ENCODE results near the gene MYEOV.

DNA sequence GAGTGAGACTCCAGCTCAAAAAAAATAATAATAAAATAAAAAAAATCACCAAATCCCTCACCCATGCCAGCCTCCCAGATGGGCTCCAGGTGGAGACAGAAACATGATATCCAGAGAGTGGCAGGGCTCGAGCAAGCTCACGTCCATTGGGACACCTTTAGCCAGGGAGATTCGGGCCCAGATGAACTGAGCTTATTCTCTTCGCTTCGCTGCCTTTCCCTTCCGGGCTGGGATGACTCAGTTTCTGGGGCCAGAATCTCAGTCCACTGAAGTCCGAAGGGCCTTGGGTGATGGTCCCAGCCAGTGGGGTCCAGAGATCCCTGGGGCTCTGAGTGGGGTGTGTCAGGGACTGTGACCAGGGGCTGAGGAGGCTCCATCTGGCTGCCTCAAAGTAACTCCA, 23.0 kb upstream of the MYEOV start:
- TF ChIP-seq, protein P1, sequence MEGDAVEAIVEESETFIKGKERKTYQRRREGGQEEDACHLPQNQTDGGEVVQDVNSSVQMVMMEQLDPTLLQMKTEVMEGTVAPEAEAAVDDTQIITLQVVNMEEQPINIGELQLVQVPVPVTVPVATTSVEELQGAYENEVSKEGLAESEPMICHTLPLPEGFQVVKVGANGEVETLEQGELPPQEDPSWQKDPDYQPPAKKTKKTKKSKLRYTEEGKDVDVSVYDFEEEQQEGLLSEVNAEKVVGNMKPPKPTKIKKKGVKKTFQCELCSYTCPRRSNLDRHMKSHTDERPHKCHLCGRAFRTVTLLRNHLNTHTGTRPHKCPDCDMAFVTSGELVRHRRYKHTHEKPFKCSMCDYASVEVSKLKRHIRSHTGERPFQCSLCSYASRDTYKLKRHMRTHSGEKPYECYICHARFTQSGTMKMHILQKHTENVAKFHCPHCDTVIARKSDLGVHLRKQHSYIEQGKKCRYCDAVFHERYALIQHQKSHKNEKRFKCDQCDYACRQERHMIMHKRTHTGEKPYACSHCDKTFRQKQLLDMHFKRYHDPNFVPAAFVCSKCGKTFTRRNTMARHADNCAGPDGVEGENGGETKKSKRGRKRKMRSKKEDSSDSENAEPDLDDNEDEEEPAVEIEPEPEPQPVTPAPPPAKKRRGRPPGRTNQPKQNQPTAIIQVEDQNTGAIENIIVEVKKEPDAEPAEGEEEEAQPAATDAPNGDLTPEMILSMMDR (IDR thresholded peaks at IDR 0.05): no peak
- TF ChIP-seq EP300 (IDR thresholded peaks at IDR 0.05; ENCODE audit: low read depth) (no peak), POLR2A (IDR thresholded peaks at IDR 0.05) (no peak)

Measured in transverse colon (tissue), 3 donors.